Measurements from ENCODE around the gene RMDN2.

RMDN2 gene

DNA sequence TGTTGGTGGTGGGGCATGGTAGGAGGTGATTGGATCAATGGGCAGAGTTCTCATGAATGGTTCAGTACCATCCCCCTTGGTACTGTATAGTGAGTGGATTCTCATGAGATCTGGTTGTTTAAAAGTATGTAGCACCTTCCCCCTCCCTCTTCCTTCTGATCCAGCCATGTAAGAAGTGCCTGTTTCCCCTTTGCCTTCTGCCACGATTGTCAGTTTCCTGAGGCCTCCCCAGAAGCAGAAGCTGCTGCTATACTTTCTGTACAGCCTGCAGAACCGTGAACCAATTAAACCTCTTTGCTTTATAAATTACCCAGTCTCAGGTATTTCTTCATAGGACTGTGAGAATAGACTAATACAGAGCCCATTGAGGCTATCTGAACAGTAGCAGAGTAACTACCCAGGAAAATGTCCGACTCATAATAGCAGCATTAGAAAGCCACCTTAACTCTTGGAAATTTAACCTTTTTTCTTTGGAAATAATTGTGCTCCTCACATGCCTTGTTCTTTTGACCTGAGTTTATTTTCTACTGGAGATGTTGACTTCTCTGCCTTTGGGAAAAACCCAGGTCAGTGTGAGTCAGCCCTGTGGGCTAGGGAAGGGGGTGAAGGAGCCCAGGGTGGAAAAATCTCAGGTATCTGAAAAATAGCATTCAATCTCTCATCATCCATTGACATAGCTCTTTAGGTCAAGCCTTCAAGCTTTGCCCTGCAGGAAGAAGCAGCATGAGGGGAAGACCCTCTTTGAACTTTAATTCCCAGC lies 132.7 kb downstream of the RMDN2 start:
- no peak for DNase-seq

DNA sequence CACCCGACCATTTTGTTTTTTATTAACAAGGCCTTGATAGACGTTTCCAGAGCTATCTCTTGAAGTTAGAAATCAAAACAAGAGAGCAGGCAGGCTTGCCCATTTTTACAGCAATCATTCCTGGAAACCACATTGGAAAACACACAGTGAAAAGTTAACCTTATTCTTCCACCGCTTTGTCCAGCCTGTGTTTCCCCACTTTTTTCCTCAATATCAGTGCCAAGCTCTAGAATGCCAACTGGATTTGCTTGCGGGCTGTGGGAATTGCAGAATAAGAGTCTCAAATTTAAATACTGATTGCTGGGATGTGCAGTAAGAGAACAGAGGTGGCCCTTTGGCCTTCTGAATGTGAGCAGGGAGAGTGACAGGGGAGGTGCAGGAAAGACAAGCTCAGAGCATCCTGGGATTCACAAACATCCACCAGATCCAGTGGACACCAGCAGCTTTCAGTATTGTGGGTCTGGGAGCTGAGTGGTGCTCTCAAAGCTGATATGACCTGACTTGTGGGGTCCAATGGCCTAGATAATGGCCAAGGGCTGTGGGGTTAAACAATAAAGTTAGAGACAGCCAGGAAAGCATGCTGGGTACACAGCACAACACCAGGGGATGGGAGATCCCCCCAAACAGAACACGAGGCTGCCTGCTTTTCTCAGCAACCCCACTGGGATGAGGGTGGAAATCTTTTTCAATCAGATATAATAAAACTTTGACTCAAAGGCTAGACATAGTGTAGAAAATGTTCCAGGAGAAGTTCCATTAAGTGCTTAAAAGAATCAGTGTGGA lies 135.3 kb downstream of the RMDN2 start:
- DNase-seq = no peak

DNA sequence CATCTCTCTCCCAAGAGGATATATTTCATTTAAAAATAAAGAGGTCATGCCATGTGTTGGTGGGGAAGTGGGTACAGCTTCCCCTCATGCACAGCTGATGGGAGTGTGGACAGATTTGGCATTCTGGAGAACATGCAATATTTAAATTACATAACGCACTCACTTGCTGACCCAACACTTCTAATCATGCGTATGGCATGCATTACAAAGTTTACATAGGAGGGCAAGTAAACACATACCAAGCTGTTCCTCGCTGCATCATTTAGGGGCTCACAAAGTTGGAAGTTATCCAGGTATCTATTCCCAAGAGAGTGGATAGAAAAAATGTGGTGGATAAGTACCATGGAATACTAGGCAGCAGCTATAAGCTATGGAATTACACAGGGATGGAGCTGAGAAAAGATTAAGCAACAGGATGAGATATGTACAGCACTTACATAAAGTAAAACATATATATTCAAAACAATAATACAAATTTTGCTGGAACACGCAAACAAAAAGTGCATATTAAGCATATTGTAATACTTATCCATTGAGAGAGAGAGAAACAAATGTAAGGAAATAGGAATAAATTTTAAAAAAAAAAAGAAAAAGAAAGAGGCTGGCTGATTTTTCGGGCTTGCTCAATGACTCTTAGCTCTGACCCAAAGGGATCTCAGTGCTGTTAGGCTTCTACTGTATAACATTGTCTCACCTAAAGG lies 139.9 kb downstream of the RMDN2 start:
- no peak for DNase-seq

DNA sequence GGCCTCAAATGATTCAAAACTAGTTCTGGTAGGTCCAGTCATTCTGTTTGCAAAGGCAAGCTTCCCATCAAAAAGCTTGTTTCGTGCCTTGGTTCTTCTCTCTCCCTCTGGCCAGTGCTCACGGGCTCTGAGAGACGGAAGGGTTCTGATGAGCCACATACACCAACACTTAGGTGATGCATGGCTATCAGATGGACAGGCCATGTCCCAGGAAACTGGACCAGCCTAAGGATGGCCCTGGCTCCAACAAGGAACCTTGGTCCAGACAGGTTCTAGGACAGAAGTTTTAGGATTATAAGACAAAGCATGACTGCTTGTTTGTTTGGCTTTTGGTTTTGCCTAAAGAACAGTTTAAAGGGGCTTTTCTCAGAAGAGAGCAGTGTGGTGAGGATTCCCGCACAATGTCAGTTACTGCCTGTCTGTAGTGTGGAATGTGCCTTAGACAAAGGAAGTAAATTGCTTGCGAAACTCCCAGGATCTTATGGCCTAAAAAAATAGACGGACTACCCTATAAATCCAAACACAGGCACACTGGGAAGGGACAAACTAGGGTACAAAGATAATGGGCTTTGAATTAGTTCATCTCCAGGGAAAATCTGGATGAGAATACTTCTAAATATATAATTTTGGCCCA lies 140.5 kb downstream of the RMDN2 start:
- no peak for DNase-seq

DNA sequence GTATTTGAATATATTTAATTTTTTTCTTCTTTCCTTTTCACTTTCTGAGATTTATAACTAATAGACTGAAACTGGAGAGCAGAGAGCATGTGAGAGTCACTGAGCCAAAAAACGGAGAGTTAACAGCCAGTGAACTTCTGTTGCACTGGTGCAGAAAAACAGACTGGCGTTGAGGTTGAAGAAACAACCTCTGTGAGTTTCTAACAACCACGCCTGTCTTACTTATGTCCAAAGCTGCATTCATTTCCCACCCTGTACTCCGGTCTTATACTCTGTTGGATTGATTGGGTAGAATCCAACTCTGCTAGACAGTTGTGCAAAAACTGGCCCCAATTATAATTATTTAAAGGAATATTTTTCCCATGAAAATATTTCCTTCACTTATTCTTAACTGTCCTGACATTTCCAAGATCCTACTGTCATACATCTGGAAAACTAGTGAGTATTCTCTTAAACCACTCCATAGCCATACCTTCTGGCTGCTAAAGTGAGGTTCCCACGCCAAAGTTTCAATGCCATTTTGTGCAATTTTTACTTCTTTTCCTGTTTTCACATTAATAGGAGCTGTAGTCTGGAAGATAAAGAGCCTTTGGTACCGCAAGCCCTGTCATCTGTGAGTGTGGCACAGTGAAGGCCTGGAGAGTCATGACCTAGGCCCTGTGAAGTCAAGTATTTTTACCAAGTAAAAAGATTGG lies 141.5 kb downstream of the RMDN2 start:
- no peak for DNase-seq

Measured in CD4-positive, alpha-beta T cell treated with Interferon alpha-2 for 1 hour (primary cell).